CD4-positive, alpha-beta T cell treated with Interleukin-21 for 1 hour (primary cell): ENCODE data around the gene TMTC3.
"Not testable (repeated sequence)": the region's sequence is repeated elsewhere in the genome, so short reads cannot be mapped to it uniquely, and the experiment has no call there.

Experiments
- DNase-seq: peaks from one replicate; pipeline ENCODE4 v3.0.0-alpha.2; 2020

The TMTC3 gene

GRCh38 chr12:88141774-88142609 is at the start of gene TMTC3, which contains the start of gene CEP290:
TMTC3 (plus strand) TSS chr12:88142307; CDS start chr12:88148316, 6,009 bp downstream.
CEP290 (minus strand) TSS chr12:88142088; CDS start chr12:88141307, 781 bp downstream.
- DNase-seq: peak; percentile 97

GRCh38 chr12:88092771-88093170 is 49.3 kb upstream of the TMTC3 start:
- no peak for DNase-seq

- no peak for DNase-seq
These were observed 48.5 kb upstream of the TMTC3 start for GRCh38 chr12:88093573-88093972.

- DNase-seq: no peak
These were observed 34.1 kb upstream of the TMTC3 start for GRCh38 chr12:88108021-88108420.

- DNase-seq: peak; percentile 31
These were observed 30.9 kb upstream of the TMTC3 start for GRCh38 chr12:88111074-88111652.

GRCh38 chr12:88113871-88114270 is 28.2 kb upstream of the TMTC3 start:
- DNase-seq: no peak

- no peak for DNase-seq
These were observed 19.4 kb upstream of the TMTC3 start for GRCh38 chr12:88122666-88123065.

GRCh38 chr12:88127099-88127498 is 15.0 kb upstream of the TMTC3 start:
- no peak for DNase-seq

GRCh38 chr12:88127855-88128254 is 14.3 kb upstream of the TMTC3 start:
- no peak for DNase-seq

GRCh38 chr12:88132392-88132791 is 9.7 kb upstream of the TMTC3 start:
- DNase-seq: no peak

GRCh38 chr12:88133181-88133580 is 8.9 kb upstream of the TMTC3 start:
- DNase-seq: not testable (repeated sequence)

GRCh38 chr12:88139711-88140110 is 2.4 kb upstream of the TMTC3 start:
- not testable (repeated sequence) for DNase-seq

- DNase-seq: no peak
These were observed 708 bp upstream of the TMTC3 start for GRCh38 chr12:88141425-88141773.

GRCh38 chr12:88142610-88142991 is 494 bp downstream of the TMTC3 start:
- peak; percentile 9 for DNase-seq

- DNase-seq: no peak
These were observed 1.9 kb downstream of the TMTC3 start for GRCh38 chr12:88144037-88144436.

GRCh38 chr12:88144546-88145468 is 2.7 kb downstream of the TMTC3 start:
- DNase-seq: no peak

- DNase-seq: no peak
These were observed 3.7 kb downstream of the TMTC3 start for GRCh38 chr12:88145567-88146505.

GRCh38 chr12:88150063-88150462 is 8.0 kb downstream of the TMTC3 start:
- no peak for DNase-seq

GRCh38 chr12:88153959-88154358 is 11.9 kb downstream of the TMTC3 start:
- no peak for DNase-seq

- no peak for DNase-seq
These were observed 14.1 kb downstream of the TMTC3 start for GRCh38 chr12:88156075-88156654.

GRCh38 chr12:88163371-88163770 is 21.3 kb downstream of the TMTC3 start:
- DNase-seq: no peak

GRCh38 chr12:88166179-88166578 is 24.1 kb downstream of the TMTC3 start:
- no peak for DNase-seq
